T-helper 1 cell treated with Interleukin-12 subunit alpha and Interleukin-12 subunit beta and Interleukin-4 antibody, amounts not matched to agents 30 μg/mL and 1 μg/mL, for 36 hours (primary cell): ENCODE measurements around the gene CALHM3.

ENCODE experiments used
- H3K27ac Mint-ChIP-seq: one replicate; pipeline ENCODE4 v1.8.0; 2021; ENCODE audit warnings: mild to moderate bottlenecking, mixed read lengths
- H3K27me3 Mint-ChIP-seq: one replicate; pipeline ENCODE4 v1.8.0; 2021; ENCODE audit warnings: low read depth, mixed read lengths
- H3K36me3 Mint-ChIP-seq: one replicate; pipeline ENCODE4 v1.8.0; 2021; ENCODE audit warnings: low read depth, mixed read lengths
- H3K4me1 Mint-ChIP-seq: one replicate; pipeline ENCODE4 v1.8.0; 2021; ENCODE audit warnings: low read depth, mixed read lengths
- H3K4me3 Mint-ChIP-seq: one replicate; pipeline ENCODE4 v1.8.0; 2021; ENCODE audit warnings: mild to moderate bottlenecking, moderate library complexity, mixed read lengths
- H3K9me3 Mint-ChIP-seq: one replicate; pipeline ENCODE4 v1.8.0; 2021; ENCODE audit warnings: mixed read lengths

Gene CALHM3

GRCh38 chr10:103454026-103454425, 25.0 kb downstream of the CALHM3 start:
- Mint-ChIP-seq H3K27me3 (no peaks in the 10 kb centered on the region), H3K9me3 (no peaks in the 10 kb centered on the region), H3K4me1 (peaks cover 37% of the 10 kb centered on the region), H3K27ac (no peak overlapping the region), H3K4me3 (no peak overlapping the region), H3K36me3 (peaks cover 18% of the 10 kb centered on the region)

- H3K27me3 Mint-ChIP-seq: no peaks in the 10 kb centered on the region
- H3K4me3 Mint-ChIP-seq: peak overlapping the region; percentile 88
- no peaks in the 10 kb centered on the region for H3K9me3 Mint-ChIP-seq
- peaks cover 27% of the 10 kb centered on the region for H3K36me3 Mint-ChIP-seq
- H3K27ac Mint-ChIP-seq: peak overlapping the region; percentile 76
- peaks cover 44% of the 10 kb centered on the region for H3K4me1 Mint-ChIP-seq
Observed at GRCh38 chr10:103452506-103453230, 26.4 kb downstream of the CALHM3 start.

GRCh38 chr10:103451831-103452505, 27.1 kb downstream of the CALHM3 start, which contains the start of gene CALHM2:
TSS of gene CALHM2 (minus strand) at chr10:103452370. CDS start at chr10:103449941, 2,429 bp downstream.
- peak within 1 kb of the TSS; percentile 88 for H3K4me3 Mint-ChIP-seq
- H3K27me3 Mint-ChIP-seq: no peaks in the 10 kb centered on the region
- peak within 1 kb of the TSS; percentile 76 for H3K27ac Mint-ChIP-seq
- peaks cover 46% of the 10 kb centered on the region for H3K4me1 Mint-ChIP-seq
- H3K9me3 Mint-ChIP-seq: no peaks in the 10 kb centered on the region
- H3K36me3 Mint-ChIP-seq: peaks cover 33% of the 10 kb centered on the region

- H3K9me3 Mint-ChIP-seq: no peaks in the 10 kb centered on the region
- H3K27ac Mint-ChIP-seq: peak overlapping the region; percentile 75
- H3K36me3 Mint-ChIP-seq: peaks cover 37% of the 10 kb centered on the region
- no peaks in the 10 kb centered on the region for H3K27me3 Mint-ChIP-seq
- peaks cover 49% of the 10 kb centered on the region for H3K4me1 Mint-ChIP-seq
- peak overlapping the region; percentile 88 for H3K4me3 Mint-ChIP-seq
Observed at GRCh38 chr10:103451091-103451813, 27.8 kb downstream of the CALHM3 start.

- Mint-ChIP-seq H3K9me3 (no peaks in the 10 kb centered on the region), H3K4me1 (peaks cover 51% of the 10 kb centered on the region), H3K4me3 (peak overlapping the region; percentile 88), H3K27me3 (no peaks in the 10 kb centered on the region), H3K27ac (peak overlapping the region; percentile 75), H3K36me3 (peaks cover 44% of the 10 kb centered on the region)
Observed at GRCh38 chr10:103450201-103450695, 28.8 kb downstream of the CALHM3 start.

GRCh38 chr10:103449208-103450144, 29.6 kb downstream of the CALHM3 start:
- H3K4me3 Mint-ChIP-seq: peak overlapping the region; percentile 88
- H3K4me1 Mint-ChIP-seq: peaks cover 51% of the 10 kb centered on the region
- peaks cover 50% of the 10 kb centered on the region for H3K36me3 Mint-ChIP-seq
- H3K27me3 Mint-ChIP-seq: no peaks in the 10 kb centered on the region
- peak overlapping the region; percentile 46 for H3K27ac Mint-ChIP-seq
- no peaks in the 10 kb centered on the region for H3K9me3 Mint-ChIP-seq

- Mint-ChIP-seq H3K27ac (peak overlapping the region; percentile 62), H3K4me3 (peak overlapping the region; percentile 88), H3K36me3 (peaks cover 53% of the 10 kb centered on the region), H3K9me3 (no peaks in the 10 kb centered on the region), H3K4me1 (peaks cover 48% of the 10 kb centered on the region), H3K27me3 (no peaks in the 10 kb centered on the region)
Observed at GRCh38 chr10:103448746-103449145, 30.3 kb downstream of the CALHM3 start.

GRCh38 chr10:103447187-103447586, 31.9 kb downstream of the CALHM3 start:
- no peak overlapping the region for H3K4me3 Mint-ChIP-seq
- H3K27ac Mint-ChIP-seq: no peak overlapping the region
- peaks cover 39% of the 10 kb centered on the region for H3K4me1 Mint-ChIP-seq
- H3K36me3 Mint-ChIP-seq: peaks cover 61% of the 10 kb centered on the region
- no peaks in the 10 kb centered on the region for H3K9me3 Mint-ChIP-seq
- no peaks in the 10 kb centered on the region for H3K27me3 Mint-ChIP-seq

GRCh38 chr10:103445767-103446567, 33.1 kb downstream of the CALHM3 start:
- Mint-ChIP-seq H3K27me3 (no peaks in the 10 kb centered on the region), H3K4me1 (peaks cover 33% of the 10 kb centered on the region), H3K4me3 (no peak overlapping the region), H3K36me3 (peaks cover 60% of the 10 kb centered on the region), H3K9me3 (no peaks in the 10 kb centered on the region), H3K27ac (no peak overlapping the region)

GRCh38 chr10:103445366-103445765, 33.7 kb downstream of the CALHM3 start:
- no peaks in the 10 kb centered on the region for H3K9me3 Mint-ChIP-seq
- H3K27ac Mint-ChIP-seq: no peak overlapping the region
- H3K36me3 Mint-ChIP-seq: peaks cover 57% of the 10 kb centered on the region
- H3K27me3 Mint-ChIP-seq: no peaks in the 10 kb centered on the region
- H3K4me1 Mint-ChIP-seq: peaks cover 27% of the 10 kb centered on the region
- H3K4me3 Mint-ChIP-seq: no peak overlapping the region

- H3K9me3 Mint-ChIP-seq: no peaks in the 10 kb centered on the region
- H3K4me3 Mint-ChIP-seq: no peak overlapping the region
- H3K36me3 Mint-ChIP-seq: peaks cover 54% of the 10 kb centered on the region
- peak overlapping the region; percentile 36 for H3K27ac Mint-ChIP-seq
- H3K4me1 Mint-ChIP-seq: peaks cover 18% of the 10 kb centered on the region
- no peaks in the 10 kb centered on the region for H3K27me3 Mint-ChIP-seq
Observed at GRCh38 chr10:103444478-103444877, 34.6 kb downstream of the CALHM3 start.

GRCh38 chr10:103443475-103444185, 35.4 kb downstream of the CALHM3 start:
- no peak overlapping the region for H3K4me3 Mint-ChIP-seq
- H3K4me1 Mint-ChIP-seq: peaks cover 11% of the 10 kb centered on the region
- H3K9me3 Mint-ChIP-seq: no peaks in the 10 kb centered on the region
- H3K36me3 Mint-ChIP-seq: peaks cover 48% of the 10 kb centered on the region
- H3K27ac Mint-ChIP-seq: peak overlapping the region; percentile 8
- H3K27me3 Mint-ChIP-seq: no peaks in the 10 kb centered on the region
